Fibroblast of the aortic adventitia (primary cell): ENCODE data around the gene KIAA1328. TPM values are rescaled to one million over a fixed set of nuclear protein-coding genes. Genes with fewer than 3 reads are reported as not detected.

Experiments used
- DNase-seq: peaks from one replicate; pipeline ENCODE4 v3.0.0-alpha.2; 2010; ENCODE audit warnings: low read depth
- H3K4me3 ChIP-seq: 2 replicates; pipeline ENCODE4 v1.5.1; 2011; ENCODE audit warnings: low read depth, mild to moderate bottlenecking, control low read depth, low read length, moderate library complexity
- CTCF ChIP-seq: IDR thresholded peaks from 2 replicates; pipeline ENCODE4 v1.5.1; 2011; ENCODE audit warnings: mild to moderate bottlenecking, low read length, control low read depth, inconsistent platforms; ENCODE audit not compliant: insufficient read depth
- total RNA-seq: library from RNA; depleted of rRNA; stranded (reverse); fragments of >200 nt; gene quantifications from 2 replicates; pipeline ENCODE4 v1.2.3, GENCODE V29; 2012; ENCODE audit warnings: low replicate concordance

KIAA1328 gene
- total RNA-seq, 1 donor, result 13.6 TPM

- no peak for DNase-seq
- no peak overlapping the region for H3K4me3 ChIP-seq
- no peak for TF ChIP-seq CTCF
These were observed 409.6 kb downstream of the KIAA1328 start for GRCh38 chr18:37238282-37239108.

GRCh38 chr18:37242091-37242490 is 413.2 kb downstream of the KIAA1328 start:
- TF ChIP-seq CTCF, result no peak
- no peak overlapping the region for H3K4me3 ChIP-seq
- DNase-seq, result no peak

- no peak for DNase-seq
- TF ChIP-seq CTCF, result no peak
- H3K4me3 ChIP-seq, result no peak overlapping the region
These were observed 414.1 kb downstream of the KIAA1328 start for GRCh38 chr18:37242826-37243560.

- no peak overlapping the region for H3K4me3 ChIP-seq
- TF ChIP-seq CTCF, result no peak
- DNase-seq, result no peak
These were observed 414.8 kb downstream of the KIAA1328 start for GRCh38 chr18:37243741-37244140.

- no peak for TF ChIP-seq CTCF
- DNase-seq, result no peak
- no peak overlapping the region for H3K4me3 ChIP-seq
These were observed 415.7 kb downstream of the KIAA1328 start for GRCh38 chr18:37244618-37245017.

- H3K4me3 ChIP-seq, result no peak overlapping the region
- no peak for DNase-seq
These were observed 417.9 kb downstream of the KIAA1328 start for GRCh38 chr18:37246779-37247340.

More at GRCh38 chr18:37246779-37247340, 417.9 kb downstream of the KIAA1328 start:
- no peak for TF ChIP-seq CTCF
